Glutamatergic neuron (in vitro differentiated cells): ENCODE data around the gene TEKT2. TPM values are rescaled to one million over a fixed set of nuclear protein-coding genes. Genes with fewer than 3 reads are reported as not detected.

Source experiments
- DNase-seq: peaks from one replicate; pipeline ENCODE4 v3.0.0; 2022
- H3K27ac Mint-ChIP-seq: one replicate; pipeline ENCODE4 v1.8.0; 2020; ENCODE audit warnings: mild to moderate bottlenecking, mixed read lengths, inconsistent platforms; ENCODE audit not compliant: unreplicated experiment
- H3K27me3 Mint-ChIP-seq: one replicate; pipeline ENCODE4 v1.8.0; 2020; ENCODE audit warnings: mild to moderate bottlenecking, moderate library complexity, mixed read lengths, inconsistent platforms; ENCODE audit not compliant: unreplicated experiment
- H3K36me3 Mint-ChIP-seq: one replicate; pipeline ENCODE4 v1.8.0; 2020; ENCODE audit warnings: mild to moderate bottlenecking, mixed read lengths, inconsistent platforms; ENCODE audit not compliant: unreplicated experiment
- H3K4me1 Mint-ChIP-seq: one replicate; pipeline ENCODE4 v1.8.0; 2020; ENCODE audit warnings: mild to moderate bottlenecking, low read depth, mixed read lengths, inconsistent platforms; ENCODE audit not compliant: unreplicated experiment
- H3K4me3 Mint-ChIP-seq: one replicate; pipeline ENCODE4 v1.8.0; 2020; ENCODE audit warnings: mild to moderate bottlenecking, mixed read lengths, inconsistent platforms; ENCODE audit not compliant: unreplicated experiment
- H3K9me3 Mint-ChIP-seq: one replicate; pipeline ENCODE4 v1.8.0; 2020; ENCODE audit warnings: mild to moderate bottlenecking, moderate library complexity, mixed read lengths, inconsistent platforms; ENCODE audit not compliant: unreplicated experiment
- CTCF ChIP-seq: fragments of 200-600 bp; sonication (generic); IDR thresholded peaks from one replicate; pipeline ENCODE4 v1.5.0; 2021; ENCODE audit not compliant: partially characterized antibody, unreplicated experiment
- total RNA-seq: library from RNA; stranded (reverse); fragmentation: NEBNext Ultra II Directional; extraction: Animal tissue kit (Norgen Biotek cat#: 25700); gene quantifications from one replicate; pipeline ENCODE4 v1.2.1, GENCODE V29; 2021; ENCODE audit not compliant: unreplicated experiment

Gene TEKT2
- total RNA-seq, 1 donor from 2014 or later: 1.6 TPM

GRCh38 chr1:36070349-36070748 is 13.5 kb upstream of the TEKT2 start:
- Mint-ChIP-seq H3K4me1 (no peaks in the 10 kb centered on the region), H3K36me3 (no peaks in the 10 kb centered on the region), H3K27ac (no peak overlapping the region), H3K4me3 (no peak overlapping the region), H3K9me3 (no peaks in the 10 kb centered on the region), H3K27me3 (no peaks in the 10 kb centered on the region)
- no peak for DNase-seq
- no peak for TF ChIP-seq CTCF

- H3K4me1 Mint-ChIP-seq: no peaks in the 10 kb centered on the region
- no peak overlapping the region for H3K27ac Mint-ChIP-seq
- no peak for DNase-seq
- no peaks in the 10 kb centered on the region for H3K9me3 Mint-ChIP-seq
- H3K36me3 Mint-ChIP-seq: no peaks in the 10 kb centered on the region
- TF ChIP-seq CTCF: no peak
- no peak overlapping the region for H3K4me3 Mint-ChIP-seq
- no peaks in the 10 kb centered on the region for H3K27me3 Mint-ChIP-seq
These were observed 6.8 kb upstream of the TEKT2 start for GRCh38 chr1:36076979-36077573.

GRCh38 chr1:36080236-36080635 is 3.7 kb upstream of the TEKT2 start:
- no peak for DNase-seq
- H3K27ac Mint-ChIP-seq: no peak overlapping the region
- H3K4me1 Mint-ChIP-seq: no peaks in the 10 kb centered on the region
- no peak for TF ChIP-seq CTCF
- H3K9me3 Mint-ChIP-seq: no peaks in the 10 kb centered on the region
- no peaks in the 10 kb centered on the region for H3K36me3 Mint-ChIP-seq
- H3K27me3 Mint-ChIP-seq: peaks cover 2% of the 10 kb centered on the region
- no peak overlapping the region for H3K4me3 Mint-ChIP-seq

- Mint-ChIP-seq H3K4me1 (no peaks in the 10 kb centered on the region), H3K36me3 (no peaks in the 10 kb centered on the region), H3K4me3 (no peak overlapping the region), H3K9me3 (no peaks in the 10 kb centered on the region), H3K27ac (no peak overlapping the region), H3K27me3 (peaks cover 2% of the 10 kb centered on the region)
- no peak for DNase-seq
- TF ChIP-seq CTCF: no peak
These were observed 3.1 kb upstream of the TEKT2 start for GRCh38 chr1:36080801-36081200.

- Mint-ChIP-seq H3K27me3 (peaks cover 9% of the 10 kb centered on the region), H3K27ac (no peak overlapping the region), H3K9me3 (no peaks in the 10 kb centered on the region), H3K4me1 (no peaks in the 10 kb centered on the region), H3K4me3 (no peak overlapping the region), H3K36me3 (no peaks in the 10 kb centered on the region)
- TF ChIP-seq CTCF: no peak
- no peak for DNase-seq
These were observed 1.9 kb upstream of the TEKT2 start for GRCh38 chr1:36081926-36082485.
